Tibial artery (tissue), 4 donors: ENCODE measurements around the gene RFXANK.
"Not testable (repeated sequence)": the region's sequence is repeated elsewhere in the genome, so short reads cannot be mapped to it uniquely, and the experiment has no call there.

Experiments
- DNase-seq, 2 donors: peaks; one replicate each; pipeline ENCODE4 v3.0.0-alpha.2; 2019
- H3K27ac ChIP-seq, 2 donors: fragments of 200-600 bp; sonication (generic) in 1 of 2; 1 replicate in 1 of 2; 2 replicates in 1 of 2; pipeline ENCODE4 v1.5.1; 2018 to 2019; ENCODE audit warnings: mild to moderate bottlenecking in 1 of 2
- H3K27me3 ChIP-seq, 2 donors: fragments of 200-600 bp; sonication (generic) in 1 of 2; one replicate each; pipeline versions ENCODE4 v1.5.1 to v1.6.0; 2016 to 2019
- H3K36me3 ChIP-seq, 3 donors: fragments of 200-600 bp; sonication (generic) in 2 of 3; one replicate each; pipeline ENCODE4 v1.5.1; 2016 to 2019; ENCODE audit warnings: mild to moderate bottlenecking in 2 of 3
- H3K4me1 ChIP-seq, 4 donors: fragments of 200-600 bp; sonication (generic) in 2 of 4; 1 replicate in 3 of 4; 2 replicates in 1 of 4; pipeline ENCODE4 v1.5.1; 2016 to 2019
- H3K4me3 ChIP-seq, 2 donors: fragments of 200-600 bp; sonication (generic) in 1 of 2; 1 replicate in 1 of 2; 2 replicates in 1 of 2; pipeline ENCODE4 v1.5.1; 2018 to 2019; ENCODE audit warnings: mild to moderate bottlenecking in 2 of 2
- H3K9me3 ChIP-seq, 3 donors: fragments of 200-600 bp; sonication (generic) in 1 of 3; one replicate each; pipeline ENCODE4 v1.5.1; 2016 to 2019
- CTCF ChIP-seq, 2 experiments: fragments of 200-600 bp in 1 of 2; fragments of 450-650 bp in 1 of 2; IDR thresholded peaks; one replicate each; pipeline ENCODE4 v1.5.1; 2017 to 2019; ENCODE audit warnings: antibody characterized with exemption in 2 of 2, mild to moderate bottlenecking in 1 of 2, moderate library complexity in 1 of 2
- intact Hi-C: fragments of 100-400 bp; cut with DNase I; formaldehyde crosslinking; loops from one replicate; pipeline ENCODE4 v1.15.0; 2023; ENCODE audit warnings: low total_unique reads

Gene RFXANK

GRCh38 chr19:19171821-19172532 lies 20.1 kb upstream of the RFXANK start:
- Histone ChIP-seq H3K27me3 (peaks cover 0 to 5% of the 10 kb centered on the region in 2 donors), H3K36me3 (peaks cover 5 to 25% (median 15%) of the 10 kb centered on the region in 3 donors), H3K9me3 (no peaks in the 10 kb centered on the region), H3K4me1 (peaks cover 0 to 18% (median 10%) of the 10 kb centered on the region in 4 donors), H3K27ac (no peak overlapping the region), H3K4me3 (no peak overlapping the region)
- intact Hi-C loops = no loop called here
- no peak for DNase-seq
- no peak for TF ChIP-seq CTCF (IDR thresholded peaks at IDR 0.05)

- intact Hi-C loops, H3K4me3 ChIP-seq, DNase-seq, H3K27me3 ChIP-seq, H3K9me3 ChIP-seq, H3K27ac ChIP-seq: not testable (repeated sequence)
- Histone ChIP-seq H3K4me1 (peaks cover 0 to 18% (median 10%) of the 10 kb centered on the region in 4 donors), H3K36me3 (peaks cover 6 to 38% (median 21%) of the 10 kb centered on the region in 3 donors)
These were observed 18.8 kb upstream of the RFXANK start for GRCh38 chr19:19173243-19173642.

GRCh38 chr19:19176950-19177349 lies 15.1 kb upstream of the RFXANK start:
- no peaks in the 10 kb centered on the region for H3K9me3 ChIP-seq
- intact Hi-C loops = loop anchor here (5.0 kb wide), 1 partner anchor 125 kb away; no protein-coding TSS in a partner anchor
- DNase-seq = no peak
- H3K27ac ChIP-seq = no peak overlapping the region
- H3K36me3 ChIP-seq = peaks cover 22 to 75% (median 44%) of the 10 kb centered on the region in 3 donors
- no peak overlapping the region for H3K4me3 ChIP-seq
- H3K27me3 ChIP-seq = peaks cover 0 to 4% of the 10 kb centered on the region in 2 donors
- TF ChIP-seq CTCF (IDR thresholded peaks at IDR 0.05) = no peak
- H3K4me1 ChIP-seq = peaks cover 0 to 6% (median 0%) of the 10 kb centered on the region in 4 donors

GRCh38 chr19:19179548-19180441 lies 12.3 kb upstream of the RFXANK start:
- no peak overlapping the region for H3K4me3 ChIP-seq
- H3K9me3 ChIP-seq = no peaks in the 10 kb centered on the region
- peaks cover 0 to 6% (median 0%) of the 10 kb centered on the region in 4 donors for H3K4me1 ChIP-seq
- DNase-seq = no peak
- peaks cover 27 to 83% (median 52%) of the 10 kb centered on the region in 3 donors for H3K36me3 ChIP-seq
- no peak overlapping the region for H3K27ac ChIP-seq
- intact Hi-C loops = loop anchor here (5.0 kb wide), 1 partner anchor 127 kb away; no protein-coding TSS in a partner anchor
- no peak for TF ChIP-seq CTCF (IDR thresholded peaks at IDR 0.05)
- H3K27me3 ChIP-seq = no peaks in the 10 kb centered on the region

GRCh38 chr19:19181488-19181998 lies 10.5 kb upstream of the RFXANK start:
- intact Hi-C loops = no loop called here
- no peaks in the 10 kb centered on the region for H3K27me3 ChIP-seq
- H3K36me3 ChIP-seq = peaks cover 24 to 87% (median 59%) of the 10 kb centered on the region in 3 donors
- H3K4me3 ChIP-seq = no peak overlapping the region
- no peaks in the 10 kb centered on the region for H3K9me3 ChIP-seq
- H3K27ac ChIP-seq = no peak overlapping the region
- no peak for TF ChIP-seq CTCF (IDR thresholded peaks at IDR 0.05)
- H3K4me1 ChIP-seq = no peaks in the 10 kb centered on the region
- DNase-seq = no peak
